Neural crest cell (in vitro differentiated cells): ENCODE results near the gene TTC19. TPM values are rescaled to one million over a fixed set of nuclear protein-coding genes. Genes with fewer than 3 reads are reported as not detected.
"Not testable (repeated sequence)": the region's sequence is repeated elsewhere in the genome, so short reads cannot be mapped to it uniquely, and the experiment has no call there.

ENCODE experiments used
- DNase-seq: peaks from one replicate; pipeline ENCODE4 v3.0.0; 2021; ENCODE audit warnings: low read depth, mixed read lengths, low spot score
- H3K27ac Mint-ChIP-seq: one replicate; pipeline ENCODE4 v1.8.0; 2021; ENCODE audit warnings: mild to moderate bottlenecking, mixed read lengths; ENCODE audit not compliant: unreplicated experiment
- H3K27me3 Mint-ChIP-seq: 2 replicates; pipeline ENCODE4 v1.8.0; 2021; ENCODE audit warnings: low read depth, mild to moderate bottlenecking, mixed read lengths
- H3K36me3 Mint-ChIP-seq: 2 replicates; pipeline ENCODE4 v1.8.0; 2021; ENCODE audit warnings: low read depth, mild to moderate bottlenecking, mixed read lengths
- H3K4me1 Mint-ChIP-seq: 2 replicates; pipeline ENCODE4 v1.8.0; 2021; ENCODE audit warnings: mixed read lengths
- H3K4me3 Mint-ChIP-seq: one replicate; pipeline ENCODE4 v1.8.0; 2021; ENCODE audit warnings: mild to moderate bottlenecking, mixed read lengths
- H3K9me3 Mint-ChIP-seq: 2 replicates; pipeline ENCODE4 v1.8.0; 2021; ENCODE audit warnings: mixed read lengths
- total RNA-seq: library from RNA; stranded (reverse); gene quantifications from 2 replicates; pipeline ENCODE4 v1.2.1, GENCODE V29; 2021
- TF ChIP-seq, protein P1 (sequence below): fragments of 200-600 bp; sonication (generic); conservative IDR thresholded peaks from 2 replicates; pipeline ENCODE4 v1.5.0; 2021; ENCODE audit warnings: antibody characterized with exemption, mild to moderate bottlenecking

TTC19 gene
- total RNA-seq, 1 donor from 2014 or later, result 40.3 TPM

- no peaks in the 10 kb centered on the region for H3K9me3 Mint-ChIP-seq
- H3K36me3 Mint-ChIP-seq, result peaks cover 38% of the 10 kb centered on the region
Observed at GRCh38 chr17:15977894-15978293, 21.7 kb upstream of the TTC19 start.

DNA sequence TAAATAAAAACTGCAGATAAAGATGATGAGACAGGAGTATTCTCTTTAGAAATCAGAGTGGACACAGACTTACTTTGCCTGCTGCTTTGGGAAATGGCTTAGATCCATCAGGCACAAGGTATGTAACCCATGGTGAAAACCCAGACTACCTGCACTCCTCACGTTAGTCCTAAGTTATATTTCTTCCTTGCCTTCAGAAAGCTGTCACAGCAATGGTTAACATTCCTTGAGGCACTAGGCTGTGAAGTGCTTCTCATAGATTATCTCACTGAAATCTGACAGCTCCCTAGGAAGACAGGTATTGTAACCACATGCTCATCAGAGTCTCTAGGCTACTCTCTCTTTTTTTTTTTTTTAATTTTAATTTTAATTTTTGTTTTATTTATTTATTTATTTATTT, 21.0 kb upstream of the TTC19 start:
- DNase-seq, result no peak
- peaks cover 4% of the 10 kb centered on the region for H3K4me1 Mint-ChIP-seq
- no peak overlapping the region for H3K4me3 Mint-ChIP-seq
- peaks cover 38% of the 10 kb centered on the region for H3K36me3 Mint-ChIP-seq
- TF ChIP-seq, protein P1, sequence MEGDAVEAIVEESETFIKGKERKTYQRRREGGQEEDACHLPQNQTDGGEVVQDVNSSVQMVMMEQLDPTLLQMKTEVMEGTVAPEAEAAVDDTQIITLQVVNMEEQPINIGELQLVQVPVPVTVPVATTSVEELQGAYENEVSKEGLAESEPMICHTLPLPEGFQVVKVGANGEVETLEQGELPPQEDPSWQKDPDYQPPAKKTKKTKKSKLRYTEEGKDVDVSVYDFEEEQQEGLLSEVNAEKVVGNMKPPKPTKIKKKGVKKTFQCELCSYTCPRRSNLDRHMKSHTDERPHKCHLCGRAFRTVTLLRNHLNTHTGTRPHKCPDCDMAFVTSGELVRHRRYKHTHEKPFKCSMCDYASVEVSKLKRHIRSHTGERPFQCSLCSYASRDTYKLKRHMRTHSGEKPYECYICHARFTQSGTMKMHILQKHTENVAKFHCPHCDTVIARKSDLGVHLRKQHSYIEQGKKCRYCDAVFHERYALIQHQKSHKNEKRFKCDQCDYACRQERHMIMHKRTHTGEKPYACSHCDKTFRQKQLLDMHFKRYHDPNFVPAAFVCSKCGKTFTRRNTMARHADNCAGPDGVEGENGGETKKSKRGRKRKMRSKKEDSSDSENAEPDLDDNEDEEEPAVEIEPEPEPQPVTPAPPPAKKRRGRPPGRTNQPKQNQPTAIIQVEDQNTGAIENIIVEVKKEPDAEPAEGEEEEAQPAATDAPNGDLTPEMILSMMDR, result no peak
- H3K9me3 Mint-ChIP-seq, result no peaks in the 10 kb centered on the region
- no peaks in the 10 kb centered on the region for H3K27me3 Mint-ChIP-seq
- H3K27ac Mint-ChIP-seq, result no peak overlapping the region

More at GRCh38 chr17:15977894-15978293, 21.7 kb upstream of the TTC19 start:
- DNase-seq, result no peak
- Mint-ChIP-seq H3K27me3 (no peaks in the 10 kb centered on the region), H3K4me1 (peaks cover 4% of the 10 kb centered on the region), H3K27ac (no peak overlapping the region), H3K4me3 (no peak overlapping the region)
- TF ChIP-seq, protein P1, result no peak

DNA sequence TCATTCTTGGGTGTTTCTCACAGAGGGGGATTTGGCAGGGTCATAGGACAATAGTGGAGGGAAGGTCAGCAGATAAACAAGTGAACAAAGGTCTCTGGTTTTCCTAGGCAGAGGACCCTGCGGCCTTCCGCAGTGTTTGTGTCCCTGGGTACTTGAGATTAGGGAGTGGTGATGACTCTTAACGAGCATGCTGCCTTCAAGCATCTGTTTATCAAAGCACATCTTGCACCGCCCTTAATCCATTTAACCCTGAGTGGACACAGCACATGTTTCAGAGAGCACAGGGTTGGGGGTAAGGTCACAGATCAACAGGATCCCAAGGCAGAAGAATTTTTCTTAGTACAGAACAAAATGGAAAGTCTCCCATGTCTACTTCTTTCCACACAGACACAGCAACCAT, 20.6 kb upstream of the TTC19 start:
- H3K4me3 Mint-ChIP-seq, H3K27me3 Mint-ChIP-seq, DNase-seq, H3K4me1 Mint-ChIP-seq, H3K9me3 Mint-ChIP-seq, H3K27ac Mint-ChIP-seq: not testable (repeated sequence)
- H3K36me3 Mint-ChIP-seq, result peaks cover 41% of the 10 kb centered on the region

GRCh38 chr17:15981208-15981607, 18.4 kb upstream of the TTC19 start:
- no peaks in the 10 kb centered on the region for H3K9me3 Mint-ChIP-seq
- TF ChIP-seq, protein P1, result no peak
- peaks cover 31% of the 10 kb centered on the region for H3K36me3 Mint-ChIP-seq
- no peak overlapping the region for H3K4me3 Mint-ChIP-seq
- H3K27ac Mint-ChIP-seq, result no peak overlapping the region
- DNase-seq, result no peak
- no peaks in the 10 kb centered on the region for H3K27me3 Mint-ChIP-seq
- peaks cover 4% of the 10 kb centered on the region for H3K4me1 Mint-ChIP-seq

GRCh38 chr17:15981646-15982580, 17.7 kb upstream of the TTC19 start:
- Mint-ChIP-seq H3K4me3 (no peak overlapping the region), H3K27ac (peak overlapping the region; percentile 44), H3K4me1 (peaks cover 4% of the 10 kb centered on the region), H3K9me3 (no peaks in the 10 kb centered on the region), H3K36me3 (peaks cover 35% of the 10 kb centered on the region), H3K27me3 (no peaks in the 10 kb centered on the region)
- TF ChIP-seq, protein P1, result no peak
- DNase-seq, result no peak

DNA sequence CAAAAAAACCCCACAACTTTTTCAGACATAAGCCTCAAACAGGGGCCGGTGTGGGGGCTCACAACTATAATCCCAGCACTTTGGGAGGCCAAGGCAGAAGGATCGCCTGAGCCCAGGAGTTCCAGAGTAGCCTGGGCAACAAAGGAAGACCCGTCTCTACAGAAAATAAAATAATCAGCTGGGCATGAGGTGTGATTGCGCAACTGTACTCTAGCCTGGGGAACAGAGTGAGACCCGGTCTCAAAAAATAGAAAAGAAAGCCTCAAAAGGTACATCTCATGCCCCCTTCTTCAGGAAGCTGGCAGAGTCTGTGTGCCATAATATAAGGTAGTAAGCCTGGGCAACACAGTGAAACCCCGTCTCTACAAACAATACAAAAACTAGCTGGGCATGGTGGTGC, 3.3 kb upstream of the TTC19 start:
- no peak overlapping the region for H3K27ac Mint-ChIP-seq
- H3K9me3 Mint-ChIP-seq, result peaks cover 2% of the 10 kb centered on the region
- no peak for DNase-seq
- H3K36me3 Mint-ChIP-seq, result peaks cover 9% of the 10 kb centered on the region
- TF ChIP-seq, protein P1, result no peak
- no peak overlapping the region for H3K4me3 Mint-ChIP-seq
- no peaks in the 10 kb centered on the region for H3K27me3 Mint-ChIP-seq
- H3K4me1 Mint-ChIP-seq, result peaks cover 22% of the 10 kb centered on the region
